K562 (cell line): Measurements from ENCODE around the gene FRMPD4. TPM values are rescaled to one million over a fixed set of nuclear protein-coding genes. Genes with fewer than 3 reads are reported as not detected.

Experiments used
- ATAC-seq: fragments of 200-7000 bp; cut with Tn5 transposase; 3 replicates; pipeline ENCODE4 v1.9.1; 2020; ENCODE audit warnings: moderate library complexity
- BruUV-seq: library from RNA; stranded (reverse); fragments of 400-500 nt; replicated peaks from 2 replicates; lab custom pipeline; 2021; lab: Mats Ljungman, UMichigan
- CTCF ChIA-PET: fragments of 300-600 bp; formaldehyde crosslinking; extraction: SDS; loops from one replicate; lab custom pipeline; 2021; ENCODE audit warnings: low intra/inter-chr PET ratio; lab: Yijun Ruan, JAX
- POLR2A ChIA-PET: fragments of 300-600, 350-650 bp; sonication (Branson Sonifier 250); formaldehyde crosslinking; extraction: SDS; loops from one replicate; lab custom pipeline; 2021; ENCODE audit warnings: antibody characterized with exemption, inconsistent platforms; lab: Yijun Ruan, JAX
- DNase-seq, 4 experiments: peaks; one replicate each; pipeline versions ENCODE4 v3.0.0 to v3.0.0-alpha.2; 2011 to 2018; ENCODE audit warnings: low spot score in 3 of 4, mixed read lengths in 3 of 4; ENCODE audit errors: extremely low read depth in 1 of 4
- FAIRE-seq: peaks from 2 replicates; lab custom pipeline; 2011; peaks lifted over from hg19 to GRCh38; lab: Jason Lieb, UNC
- H2AFZ ChIP-seq: 2 replicates; pipeline ENCODE4 v1.6.0; 2011; ENCODE audit warnings: low read depth, low read length, control low read depth, inconsistent platforms
- H3K27ac ChIP-seq: fragments of 200-600 bp; 3 replicates; pipeline ENCODE4 v1.8.0; 2011; ENCODE audit warnings: low read depth, mild to moderate bottlenecking, control low read depth, inconsistent platforms, low read length, moderate library complexity, mixed read lengths; ENCODE audit errors: extremely low read depth
- H3K27me3 ChIP-seq, 2 experiments: fragments of 300-600 bp in 1 of 2; 2 replicates in 1 of 2; 3 replicates in 1 of 2; pipeline versions ENCODE4 v1.6.0 to v1.8.0; 2011; ENCODE audit warnings: inconsistent platforms in 2 of 2, low read length in 2 of 2, mild to moderate bottlenecking in 1 of 2, mixed read lengths in 1 of 2, moderate library complexity in 1 of 2; ENCODE audit not compliant: control insufficient read depth in 2 of 2, insufficient read depth in 2 of 2
- H3K36me3 ChIP-seq: fragments of 300-600 bp; 3 replicates; pipeline ENCODE4 v1.8.0; 2011; ENCODE audit warnings: mild to moderate bottlenecking, low read length, inconsistent platforms; ENCODE audit not compliant: control insufficient read depth, insufficient read depth
- H3K4me1 ChIP-seq, 2 experiments: fragments of 200-600 bp in 1 of 2; replicated peaks in 1 of 2; 2 replicates in 1 of 2; 3 replicates in 1 of 2; pipeline versions ENCODE4 v1.5.1 to v1.8.0; 2011; ENCODE audit warnings: inconsistent platforms in 2 of 2, low read length in 2 of 2, mild to moderate bottlenecking in 1 of 2, mixed read lengths in 1 of 2, moderate library complexity in 1 of 2; ENCODE audit not compliant: control insufficient read depth in 2 of 2, insufficient read depth in 2 of 2
- H3K4me2 ChIP-seq: 2 replicates; pipeline ENCODE4 v1.6.1; 2011; ENCODE audit warnings: low read length, control low read depth, inconsistent platforms, mixed read lengths; ENCODE audit not compliant: insufficient read depth
- H3K4me3 ChIP-seq: fragments of 200-600 bp; sonication (generic), shearing (Covaris generic); 2 replicates; pipeline ENCODE4 v1.5.1; 2016; ENCODE audit warnings: control low read depth, inconsistent platforms
- H3K79me2 ChIP-seq: fragments of 200-600 bp; 3 replicates; pipeline ENCODE4 v1.8.0; 2011; ENCODE audit warnings: low read length, inconsistent platforms; ENCODE audit not compliant: control insufficient read depth, insufficient read depth
- H3K9ac ChIP-seq, 2 experiments: 2 replicates each; pipeline versions ENCODE4 v1.6.0 to v1.6.1; 2011; ENCODE audit warnings: low read depth in 2 of 2, low read length in 2 of 2, control low read depth in 1 of 2, inconsistent platforms in 1 of 2, mild to moderate bottlenecking in 1 of 2, mixed read lengths in 1 of 2; ENCODE audit not compliant: insufficient read depth in 1 of 2
- H3K9me1 ChIP-seq: one replicate; pipeline ENCODE4 v1.6.0; 2011; ENCODE audit warnings: inconsistent platforms, mild to moderate bottlenecking, low read length, moderate library complexity; ENCODE audit not compliant: control insufficient read depth, insufficient read depth
- H3K9me3 ChIP-seq: replicated peaks from 2 replicates; pipeline ENCODE4 v1.5.1; 2011; ENCODE audit warnings: low read depth, low read length, inconsistent platforms; ENCODE audit not compliant: control insufficient read depth, insufficient read depth
- H4K20me1 ChIP-seq: replicated peaks from 2 replicates; pipeline ENCODE4 v1.6.1; 2011; ENCODE audit warnings: low read length, inconsistent platforms, mixed read lengths; ENCODE audit not compliant: control insufficient read depth, insufficient read depth
- BACH1 ChIP-seq: fragments of 200-800 bp; sonication (Bioruptor generic); IDR thresholded peaks from 2 replicates; pipeline ENCODE4 v1.6.1; 2016; ENCODE audit warnings: missing genetic modification characterization, missing compliant biosample characterization
- CREBBP ChIP-seq: IDR thresholded peaks from one replicate; pipeline ENCODE4 v1.6.1; 2012; ENCODE audit warnings: low read depth, mild to moderate bottlenecking, control low read depth, inconsistent platforms, low read length
- E2F3 ChIP-seq: fragments of 250-450 bp; sonication (Bioruptor Pico); IDR thresholded peaks from 2 replicates; pipeline ENCODE4 v1.4.0; 2020; ENCODE audit warnings: mild to moderate bottlenecking
- FOS ChIP-seq: IDR thresholded peaks from 3 replicates; pipeline ENCODE4 v1.6.1; 2011; ENCODE audit not compliant: insufficient read length; ENCODE audit errors: extremely low read depth
- HNRNPL ChIP-seq: fragments of 200-400 bp; formaldehyde crosslinking; IDR thresholded peaks from 2 replicates; pipeline ENCODE4 v1.6.1; 2017; ENCODE audit warnings: low read depth, mild to moderate bottlenecking, low read length
- MAFF ChIP-seq: IDR thresholded peaks from 2 replicates; pipeline ENCODE4 v1.6.1; 2012; ENCODE audit warnings: low read length, improper control_type of control experiment
- MED1 ChIP-seq: sonication (generic); formaldehyde crosslinking; IDR thresholded peaks from 2 replicates; pipeline ENCODE4 v1.8.1; 2023; ENCODE audit warnings: missing genetic modification reagents, borderline replicate concordance
- MYNN ChIP-seq, 2 experiments: sonication (generic); formaldehyde crosslinking in 1 of 2; IDR thresholded peaks; 2 replicates each; pipeline versions ENCODE4 v1.5.0 to v1.6.1; 2016 to 2020; ENCODE audit warnings: antibody characterized with exemption in 1 of 2, missing genetic modification reagents in 1 of 2
- TAF1 ChIP-seq: IDR thresholded peaks from 2 replicates; pipeline ENCODE4 v1.6.1; 2011; ENCODE audit warnings: mild to moderate bottlenecking, low read length, moderate library complexity; ENCODE audit not compliant: insufficient read depth, control insufficient read depth, severe bottlenecking; ENCODE audit errors: extremely low read depth
- WGBS: fragments of 100-300 bp; shearing (Covaris generic); methylation state at CpG from one replicate; pipeline ENCODE4 v1.1.6; 2016; ENCODE audit warnings: low coverage, mixed read lengths; ENCODE audit not compliant: insufficient coverage; ENCODE audit errors: missing lambda C conversion rate; 5-methylcytosine and 5-hydroxymethylcytosine counted together
- in situ Hi-C: fragments of 300-500 bp; cut with MboI; formaldehyde crosslinking; loops from 4 replicates; pipeline ENCODE4 v1.15.0; 2018; ENCODE audit warnings: inconsistent platforms, mixed read lengths
- intact Hi-C: fragments of 100-400 bp; cut with micrococcal nuclease; formaldehyde crosslinking; loops from 2 replicates; pipeline ENCODE4 v1.14.2; 2022
- polyA plus RNA-seq, 8 experiments: library from polyadenylated mRNA; depleted of rRNA in 4 of 8; stranded (reverse) in 5 of 8; unstranded in 3 of 8; fragments of >200 nt; fragmentation: Nextera tagmentation in 2 of 8; fragmentation: Illumina TruSeq in 1 of 8; extraction: Ambion mirVana in 2 of 8; extraction: Trizol in 1 of 8; gene quantifications; 2 replicates each; pipeline versions ENCODE4 v1.2.1 to v1.2.3, GENCODE V29; 2011 to 2014; ENCODE audit warnings: inconsistent platforms in 1 of 8, missing spikeins in 1 of 8
- total RNA-seq, 7 experiments: library from RNA; depleted of rRNA in 6 of 7; stranded (reverse); fragments of >200 nt in 6 of 7; fragmentation: Illumina TruSeq in 2 of 7; extraction: Trizol in 2 of 7; gene quantifications; 2 replicates each; pipeline versions ENCODE4 v1.2.1 to v1.2.3, GENCODE V29; 2011 to 2021; ENCODE audit warnings: low replicate concordance in 1 of 7

FRMPD4 gene
- total and polyA plus RNA-seq, 9 of the 15 experiments (the other 6 are each of a cell fraction or from before 2014, with no cell fraction given) = not detected

DNA sequence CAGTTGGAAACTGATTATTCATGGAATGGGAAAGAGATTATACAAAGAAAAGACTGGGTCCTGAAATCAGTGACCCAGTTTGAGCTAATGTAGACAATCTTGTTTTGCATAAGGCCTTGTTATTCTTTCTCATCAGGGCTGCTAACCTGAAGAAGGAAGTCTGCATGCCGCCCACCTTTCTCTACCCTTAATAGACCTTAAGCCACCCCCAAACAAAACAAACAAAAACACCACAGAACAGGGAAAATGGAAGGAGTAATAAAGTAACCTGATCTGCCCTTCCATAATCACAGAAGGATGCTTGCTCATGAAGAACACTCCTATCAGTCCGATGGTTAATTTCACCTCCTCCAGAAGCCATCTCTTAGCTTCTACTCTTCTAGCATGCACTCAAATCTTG is 288.1 kb downstream of the FRMPD4 start:
- no peaks in the 10 kb centered on the region for H3K79me2 ChIP-seq
- CTCF ChIA-PET = no interaction called here
- no TSS peak for BruUV-seq
- no peaks in the 10 kb centered on the region for H3K36me3 ChIP-seq
- no peaks in the 10 kb centered on the region for H4K20me1 ChIP-seq
- H3K27ac ChIP-seq = no peak overlapping the region
- no peak for ATAC-seq
- H3K4me3 ChIP-seq = no peak overlapping the region
- H3K9me1 ChIP-seq = no peaks in the 10 kb centered on the region
- no peaks in the 10 kb centered on the region for H3K27me3 ChIP-seq
- POLR2A ChIA-PET = no interaction called here
- H3K9ac ChIP-seq = no peak overlapping the region
- WGBS = 0% methylated on average over 2 of the region's 2 CpGs
- no peak for TF ChIP-seq E2F3 (CRISPR knock-in tag)
- no peak for TF ChIP-seq HNRNPL
- no peak for TF ChIP-seq TAF1
- TF ChIP-seq MYNN (IDR thresholded peaks at IDR 0.05) = no peak
- no peak for TF ChIP-seq MYNN (CRISPR knock-in tag; IDR thresholded peaks at IDR 0.05)
- no peak for TF ChIP-seq CREBBP
- TF ChIP-seq BACH1 = no peak
- no peak for TF ChIP-seq MAFF
- no peak for TF ChIP-seq MED1 (CRISPR knock-in tag)
- no peak for TF ChIP-seq FOS
- no peak overlapping the region for H2AFZ ChIP-seq
- no peaks in the 10 kb centered on the region for H3K9me3 ChIP-seq
- H3K4me1 ChIP-seq = no peaks in the 10 kb centered on the region
- H3K4me2 ChIP-seq = no peak overlapping the region
- intact Hi-C loops (no loop called here), in situ Hi-C loops (no loop called here)
- no peak for FAIRE-seq
- DNase-seq = no peak
